DOHH2 (cell line): ENCODE results near the gene SLC3A2.

Source experiments
- CTCF ChIP-seq: fragments of 200-600 bp; sonication (generic); IDR thresholded peaks from one replicate; pipeline ENCODE4 v1.5.1; 2014; ENCODE audit warnings: antibody characterized with exemption, mild to moderate bottlenecking, low read depth, low read length; ENCODE audit not compliant: poor library complexity, severe bottlenecking
- EZH2phosphoT487 ChIP-seq: fragments of 200-600 bp; sonication (generic); IDR thresholded peaks from 2 replicates; pipeline ENCODE4 v1.6.1; 2017; ENCODE audit warnings: borderline replicate concordance, mild to moderate bottlenecking, antibody characterized with exemption, low read length, moderate library complexity, mixed read lengths

GRCh38 chr11:62926680-62927455 is 46.2 kb downstream of the SLC3A2 start:
- TF ChIP-seq CTCF (no peak), EZH2phosphoT487 (no peak)
